ENCODE data around the gene PAX8. TPM values are rescaled to one million over a fixed set of nuclear protein-coding genes. Genes with fewer than 3 reads are reported as not detected.
A peak's percentile ranks its signal among the peaks of the same experiment; 100 is the strongest.

Gene PAX8
- polyA plus RNA-seq, 3 donors: 298 to 742 (median 618) TPM

- DNase-seq: no peak
Observed at GRCh38 chr2:113211226-113212105, 67.3 kb downstream of the PAX8 start.

- DNase-seq: peak; percentile 68
Observed at GRCh38 chr2:113209646-113210171, 69.0 kb downstream of the PAX8 start.

GRCh38 chr2:113209011-113209645 lies 69.6 kb downstream of the PAX8 start:
- peak; percentile 66 for DNase-seq

GRCh38 chr2:113208396-113208795 lies 70.3 kb downstream of the PAX8 start:
- no peak for DNase-seq

- DNase-seq: no peak
Observed at GRCh38 chr2:113207021-113207420, 71.7 kb downstream of the PAX8 start.

GRCh38 chr2:113206251-113206650 lies 72.5 kb downstream of the PAX8 start:
- DNase-seq: no peak

- peak; percentile 77 for DNase-seq
Observed at GRCh38 chr2:113203901-113204519, 74.7 kb downstream of the PAX8 start.

- no peak for DNase-seq
Observed at GRCh38 chr2:113203217-113203530, 75.5 kb downstream of the PAX8 start.

DNA sequence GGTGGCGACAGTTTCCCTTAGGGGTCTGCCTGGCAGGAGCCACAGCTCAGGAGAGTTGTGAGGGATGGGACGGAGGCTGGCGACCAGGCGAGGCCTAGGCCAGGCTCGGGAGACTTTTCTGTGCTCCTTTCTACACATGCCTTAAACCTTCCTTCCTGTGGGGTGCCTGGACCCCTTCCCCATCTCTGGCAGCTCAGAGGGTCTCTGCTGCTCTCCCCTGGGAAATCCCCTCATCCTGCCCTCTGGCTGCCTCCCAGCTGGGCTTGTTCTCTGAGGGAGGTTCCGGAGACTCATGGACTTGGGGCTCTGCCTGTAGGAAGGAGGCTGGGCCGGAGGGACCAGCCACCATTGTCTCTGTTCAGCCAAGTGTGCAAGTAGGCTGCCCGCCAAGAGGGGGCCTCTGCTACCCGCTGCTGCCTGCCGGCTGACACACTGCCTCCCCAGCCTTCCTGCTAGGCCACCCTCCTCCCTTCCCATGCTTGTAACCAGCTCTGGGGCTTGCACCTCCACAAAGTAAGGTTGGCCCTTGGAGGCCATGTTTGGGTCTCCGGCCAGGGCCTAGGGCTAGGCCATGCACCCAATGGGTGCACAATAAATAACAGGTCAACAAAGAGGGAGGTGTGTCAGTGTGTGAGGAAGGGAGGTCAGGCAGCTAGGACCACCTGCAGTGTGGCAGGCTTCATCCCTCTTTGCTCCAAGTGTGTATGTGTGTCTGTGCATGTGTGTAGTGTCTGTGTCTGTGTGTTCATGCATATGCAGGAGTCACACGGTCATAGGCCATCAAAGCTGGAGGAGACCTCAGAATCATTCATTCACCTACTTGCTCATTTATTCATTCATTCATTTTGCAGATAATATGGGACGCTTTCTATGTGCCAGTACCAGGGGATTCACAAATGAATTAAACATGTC lies 76.2 kb downstream of the PAX8 start:
- DNase-seq: no peak

DNA sequence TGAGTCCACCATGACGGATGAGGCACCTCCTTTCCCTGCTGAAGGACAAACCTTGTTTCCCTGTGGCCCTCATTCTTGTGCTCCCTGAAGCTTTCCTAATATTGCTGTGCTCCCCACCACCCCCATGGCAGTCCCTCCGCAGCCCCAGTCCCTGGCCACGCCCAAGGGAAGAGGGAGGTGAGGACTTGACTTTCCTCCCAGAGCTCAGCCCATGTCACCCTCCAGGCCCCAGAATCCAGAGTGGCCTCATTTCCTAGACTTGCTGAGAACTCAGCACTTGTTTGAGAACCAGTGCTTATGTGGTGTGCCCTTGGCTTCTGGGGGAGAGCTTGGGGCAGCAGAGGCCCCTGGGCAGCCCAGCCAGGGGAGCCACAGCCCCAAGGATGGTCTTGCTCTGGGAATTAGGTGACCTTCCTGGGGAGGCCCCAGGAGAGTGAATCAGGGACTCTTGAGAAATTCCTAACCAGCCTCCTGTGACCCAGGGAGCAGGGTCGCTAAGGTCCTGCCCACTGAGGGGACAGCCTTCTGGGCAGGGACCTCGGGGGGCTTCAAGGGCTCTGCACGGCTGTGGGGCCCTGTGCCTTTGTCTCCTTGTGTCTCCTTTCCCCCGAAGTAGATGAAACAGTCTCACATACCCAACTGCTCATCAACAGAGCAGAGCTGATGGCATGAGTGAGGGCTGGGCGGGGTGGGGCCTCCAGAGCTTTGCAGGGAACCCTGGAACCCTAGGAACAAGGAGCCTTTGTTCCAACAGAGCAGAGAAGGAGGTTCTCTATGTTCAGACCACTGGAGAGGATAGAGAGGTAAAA lies 77.0 kb downstream of the PAX8 start:
- DNase-seq: no peak

- DNase-seq: no peak
Observed at GRCh38 chr2:113200736-113201490, 77.8 kb downstream of the PAX8 start.

DNA sequence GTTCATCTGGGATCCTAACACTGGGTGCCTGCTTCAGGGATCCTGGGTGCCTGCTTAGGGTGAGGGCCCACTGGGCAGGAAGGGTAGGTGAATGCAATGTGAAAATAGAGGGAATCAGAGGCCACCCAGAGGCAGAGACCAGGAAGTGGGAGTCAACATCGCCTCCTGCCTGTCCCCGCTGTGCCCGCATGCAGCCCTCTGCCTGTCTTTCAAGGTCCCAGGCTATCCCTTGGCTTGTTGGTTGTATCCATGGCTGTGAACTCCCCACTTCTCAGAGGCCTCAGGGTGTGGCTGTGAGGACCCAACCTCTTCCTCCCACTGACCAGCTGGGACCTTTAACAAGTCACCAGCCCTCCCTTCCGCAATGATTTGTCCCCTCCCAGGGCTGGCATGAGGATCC lies 78.5 kb downstream of the PAX8 start:
- no peak for DNase-seq

- peak; percentile 70 for DNase-seq
Observed at GRCh38 chr2:113198790-113199612, 79.7 kb downstream of the PAX8 start.

GRCh38 chr2:113198048-113198789 lies 80.5 kb downstream of the PAX8 start:
- DNase-seq: no peak

- DNase-seq: no peak
Observed at GRCh38 chr2:113197347-113198047, 81.2 kb downstream of the PAX8 start.

DNA sequence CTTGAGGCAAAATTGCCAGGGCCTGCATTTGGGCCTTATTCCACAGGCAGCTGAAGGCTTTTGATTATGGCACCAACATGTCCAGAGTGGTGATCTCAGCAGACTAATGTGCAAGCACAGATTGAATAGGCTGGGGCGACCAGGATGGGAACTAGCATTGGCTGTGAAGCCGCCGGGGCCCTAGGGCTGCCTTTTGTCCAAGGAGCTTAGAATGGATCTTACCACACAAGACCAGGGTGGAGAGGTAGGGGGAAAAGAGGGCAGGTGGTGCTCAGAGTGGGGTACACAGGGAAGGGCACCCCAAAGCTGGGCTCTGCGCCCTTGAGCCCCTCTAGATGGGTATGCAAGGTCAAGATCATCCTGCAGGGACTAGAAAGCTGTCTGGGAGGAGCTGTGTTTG lies 81.9 kb downstream of the PAX8 start:
- DNase-seq: no peak

- DNase-seq: no peak
Observed at GRCh38 chr2:113195923-113196501, 82.7 kb downstream of the PAX8 start.
